Calu3 (cell line): ENCODE measurements around the gene ACKR3. TPM values are rescaled to one million over a fixed set of nuclear protein-coding genes. Genes with fewer than 3 reads are reported as not detected.

Experiments
- BruUV-seq: library from RNA; stranded (reverse); fragments of 400-500 nt; replicated peaks from 2 replicates; lab custom pipeline; 2021; lab: Mats Ljungman, UMichigan
- CTCF ChIA-PET: fragments of 300-600 bp; sonication (Branson Sonifier 250); formaldehyde crosslinking; loops from one replicate; lab custom pipeline; 2022; ENCODE audit warnings: antibody characterized with exemption; lab: Charles Lee
- DNase-seq: peaks from one replicate; pipeline ENCODE4 v3.0.0; 2022
- H3K27ac Mint-ChIP-seq: one replicate; pipeline ENCODE4 v1.8.0; 2022; ENCODE audit warnings: mixed read lengths; ENCODE audit not compliant: unreplicated experiment
- H3K27me3 Mint-ChIP-seq: one replicate; pipeline ENCODE4 v1.8.0; 2022; ENCODE audit warnings: mixed read lengths; ENCODE audit not compliant: unreplicated experiment
- H3K36me3 Mint-ChIP-seq: one replicate; pipeline ENCODE4 v1.8.0; 2022; ENCODE audit warnings: mild to moderate bottlenecking, moderate library complexity, mixed read lengths; ENCODE audit not compliant: insufficient read depth, unreplicated experiment
- H3K4me1 Mint-ChIP-seq: one replicate; pipeline ENCODE4 v1.8.0; 2022; ENCODE audit warnings: mild to moderate bottlenecking, low read depth, mixed read lengths; ENCODE audit not compliant: unreplicated experiment
- H3K4me3 Mint-ChIP-seq: one replicate; pipeline ENCODE4 v1.8.0; 2022; ENCODE audit warnings: mild to moderate bottlenecking, low read depth, moderate library complexity, mixed read lengths; ENCODE audit not compliant: unreplicated experiment
- H3K9me3 Mint-ChIP-seq: one replicate; pipeline ENCODE4 v1.8.0; 2022; ENCODE audit warnings: low read depth, mixed read lengths; ENCODE audit not compliant: unreplicated experiment
- CTCF ChIP-seq: fragments of 200-600 bp; IDR thresholded peaks from one replicate; pipeline ENCODE4 v1.8.0; 2022; ENCODE audit warnings: antibody characterized with exemption; ENCODE audit not compliant: unreplicated experiment
- intact Hi-C: fragments of 100-400 bp; cut with micrococcal nuclease; formaldehyde crosslinking; loops from one replicate; pipeline ENCODE4 v1.10.0; 2022; ENCODE audit not compliant: unreplicated experiment
- total RNA-seq: library from RNA; stranded (reverse); gene quantifications from 2 replicates; pipeline ENCODE4 v1.2.3, GENCODE V29; 2022

ACKR3 gene
- total RNA-seq, 1 experiment from 2014 or later: 8.8 TPM

GRCh38 chr2:236536727-236537398, 32.8 kb upstream of the ACKR3 start:
- H3K4me3 Mint-ChIP-seq: no peak overlapping the region
- no peak overlapping the region for H3K27ac Mint-ChIP-seq

GRCh38 chr2:236538242-236538641, 31.4 kb upstream of the ACKR3 start:
- intact Hi-C loops: no loop called here
- BruUV-seq: no TSS peak
- Mint-ChIP-seq H3K36me3 (no peaks in the 10 kb centered on the region), H3K4me1 (no peaks in the 10 kb centered on the region), H3K9me3 (no peaks in the 10 kb centered on the region), H3K27ac (no peak overlapping the region), H3K27me3 (peaks cover 28% of the 10 kb centered on the region), H3K4me3 (no peak overlapping the region)
- CTCF ChIA-PET: no interaction called here
- no peak for DNase-seq
- no peak for TF ChIP-seq CTCF

More at GRCh38 chr2:236536727-236537398, 32.8 kb upstream of the ACKR3 start:
- intact Hi-C loops: no loop called here
- CTCF ChIA-PET: interaction anchor here (1.3 kb wide), 1 partner anchor 12 kb away, joined by 3 read pairs; no protein-coding TSS in a partner anchor
- H3K4me1 Mint-ChIP-seq: no peaks in the 10 kb centered on the region
- H3K27me3 Mint-ChIP-seq: peaks cover 28% of the 10 kb centered on the region
- no peaks in the 10 kb centered on the region for H3K9me3 Mint-ChIP-seq
- DNase-seq: no peak
- no peaks in the 10 kb centered on the region for H3K36me3 Mint-ChIP-seq
- no peak for TF ChIP-seq CTCF
- no TSS peak for BruUV-seq

GRCh38 chr2:236541008-236541562, 28.5 kb upstream of the ACKR3 start:
- no peaks in the 10 kb centered on the region for H3K4me1 Mint-ChIP-seq
- intact Hi-C loops: no loop called here
- H3K27ac Mint-ChIP-seq: no peak overlapping the region
- H3K9me3 Mint-ChIP-seq: no peaks in the 10 kb centered on the region
- DNase-seq: no peak
- H3K27me3 Mint-ChIP-seq: peaks cover 8% of the 10 kb centered on the region
- BruUV-seq: no TSS peak
- H3K36me3 Mint-ChIP-seq: no peaks in the 10 kb centered on the region
- no peak overlapping the region for H3K4me3 Mint-ChIP-seq
- CTCF ChIA-PET: no interaction called here
- no peak for TF ChIP-seq CTCF

GRCh38 chr2:236544362-236544761, 25.3 kb upstream of the ACKR3 start:
- intact Hi-C loops: no loop called here
- no peak overlapping the region for H3K27ac Mint-ChIP-seq
- CTCF ChIA-PET: interaction anchor here (0.6 to 0.7 kb wide), 2 partner anchors 178 to 211 kb away, joined by 3 to 5 read pairs; no protein-coding TSS in a partner anchor

More at GRCh38 chr2:236544362-236544761, 25.3 kb upstream of the ACKR3 start:
- no peak for TF ChIP-seq CTCF
- H3K9me3 Mint-ChIP-seq: peaks cover 4% of the 10 kb centered on the region
- peaks cover 8% of the 10 kb centered on the region for H3K27me3 Mint-ChIP-seq
- no peaks in the 10 kb centered on the region for H3K4me1 Mint-ChIP-seq
- BruUV-seq: no TSS peak
- H3K4me3 Mint-ChIP-seq: no peak overlapping the region
- DNase-seq: no peak
- H3K36me3 Mint-ChIP-seq: no peaks in the 10 kb centered on the region
